K562 (cell line): ENCODE data around the gene DDX51.

ENCODE experiments used
- NFYB ChIP-seq: IDR thresholded peaks from 2 replicates; pipeline ENCODE4 v1.6.1; 2011; ENCODE audit warnings: mild to moderate bottlenecking, moderate library complexity; ENCODE audit not compliant: insufficient read length; ENCODE audit errors: extremely low read depth
- TF ChIP-seq, protein P1 (sequence below): IDR thresholded peaks from 2 replicates; pipeline ENCODE4 v1.6.1; 2016; ENCODE audit warnings: missing genetic modification characterization, missing compliant biosample characterization

GRCh38 chr12:132152953-132153352 lies 8.8 kb upstream of the DDX51 start:
- TF ChIP-seq, protein P1, sequence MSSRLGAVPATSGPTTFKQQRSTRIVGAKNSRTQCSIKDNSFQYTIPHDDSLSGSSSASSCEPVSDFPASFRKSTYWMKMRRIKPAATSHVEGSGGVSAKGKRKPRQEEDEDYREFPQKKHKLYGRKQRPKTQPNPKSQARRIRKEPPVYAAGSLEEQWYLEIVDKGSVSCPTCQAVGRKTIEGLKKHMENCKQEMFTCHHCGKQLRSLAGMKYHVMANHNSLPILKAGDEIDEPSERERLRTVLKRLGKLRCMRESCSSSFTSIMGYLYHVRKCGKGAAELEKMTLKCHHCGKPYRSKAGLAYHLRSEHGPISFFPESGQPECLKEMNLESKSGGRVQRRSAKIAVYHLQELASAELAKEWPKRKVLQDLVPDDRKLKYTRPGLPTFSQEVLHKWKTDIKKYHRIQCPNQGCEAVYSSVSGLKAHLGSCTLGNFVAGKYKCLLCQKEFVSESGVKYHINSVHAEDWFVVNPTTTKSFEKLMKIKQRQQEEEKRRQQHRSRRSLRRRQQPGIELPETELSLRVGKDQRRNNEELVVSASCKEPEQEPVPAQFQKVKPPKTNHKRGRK (tag), result no peak
- TF ChIP-seq NFYB, result no peak
